GM23338 (cell line): ENCODE measurements around the gene INSRR. TPM values are rescaled to one million over a fixed set of nuclear protein-coding genes. Genes with fewer than 3 reads are reported as not detected.

Experiments
- ATAC-seq: fragments of 200-7000 bp; cut with Tn5 transposase; 3 replicates; pipeline ENCODE4 v1.9.1; 2020
- DNase-seq: peaks from one replicate; pipeline ENCODE4 v3.0.0-alpha.2; 2015; ENCODE audit warnings: low spot score
- H2AFZ ChIP-seq: fragments of 200-600 bp; sonication (generic); 2 replicates; pipeline ENCODE4 v1.8.0; 2016; ENCODE audit warnings: antibody characterized with exemption, mild to moderate bottlenecking, moderate library complexity
- H3F3A ChIP-seq: fragments of 200-600 bp; sonication (generic); replicated peaks from 2 replicates; pipeline ENCODE4 v1.8.0; 2017; ENCODE audit warnings: antibody characterized with exemption, mixed run types, low read depth
- H3K27ac ChIP-seq: fragments of 200-600 bp; sonication (generic); 2 replicates; pipeline ENCODE4 v1.6.1; 2016; ENCODE audit warnings: low read depth
- H3K27me3 ChIP-seq: fragments of 200-600 bp; sonication (generic); 2 replicates; pipeline ENCODE4 v1.8.0; 2016; ENCODE audit warnings: mild to moderate bottlenecking, mixed run types, moderate library complexity; ENCODE audit not compliant: insufficient read depth
- H3K36me3 ChIP-seq: fragments of 200-600 bp; sonication (generic); 2 replicates; pipeline ENCODE4 v1.8.0; 2016; ENCODE audit warnings: mild to moderate bottlenecking; ENCODE audit not compliant: insufficient read depth
- H3K4me1 ChIP-seq: fragments of 200-600 bp; sonication (generic); 2 replicates; pipeline ENCODE4 v1.8.0; 2016; ENCODE audit warnings: mild to moderate bottlenecking, moderate library complexity; ENCODE audit not compliant: insufficient read depth
- H3K4me2 ChIP-seq: fragments of 200-600 bp; sonication (generic); 2 replicates; pipeline ENCODE4 v1.7.1; 2017; ENCODE audit warnings: mixed run types
- H3K4me3 ChIP-seq: fragments of 200-600 bp; sonication (generic); 2 replicates; pipeline ENCODE4 v1.6.1; 2016; ENCODE audit warnings: mixed run types
- H3K79me2 ChIP-seq: fragments of 200-600 bp; sonication (generic); replicated peaks from 2 replicates; pipeline ENCODE4 v1.8.0; 2017; ENCODE audit warnings: mild to moderate bottlenecking; ENCODE audit not compliant: insufficient read depth
- H3K9me2 ChIP-seq: fragments of 200-600 bp; sonication (generic); 2 replicates; pipeline ENCODE4 v1.8.0; 2017; ENCODE audit not compliant: insufficient read depth
- H4K20me1 ChIP-seq: fragments of 200-600 bp; sonication (generic); replicated peaks from 2 replicates; pipeline ENCODE4 v1.8.0; 2017; ENCODE audit warnings: mild to moderate bottlenecking; ENCODE audit not compliant: insufficient read depth
- H3K27ac Mint-ChIP-seq: 2 replicates; pipeline ENCODE4 v1.8.0; 2020; ENCODE audit warnings: inconsistent platforms, mild to moderate bottlenecking, moderate library complexity, mixed read lengths
- H3K27me3 Mint-ChIP-seq: 3 replicates; pipeline ENCODE4 v1.8.0; 2022; ENCODE audit warnings: low read depth, mild to moderate bottlenecking, moderate library complexity, mixed read lengths, inconsistent platforms; ENCODE audit not compliant: insufficient read depth, poor library complexity
- H3K36me3 Mint-ChIP-seq: 3 replicates; pipeline ENCODE4 v1.8.0; 2021; ENCODE audit warnings: low read depth, mild to moderate bottlenecking, inconsistent platforms, moderate library complexity, mixed read lengths
- H3K4me1 Mint-ChIP-seq: 3 replicates; pipeline ENCODE4 v1.8.0; 2020; ENCODE audit warnings: mild to moderate bottlenecking, inconsistent platforms, mixed read lengths
- H3K4me3 Mint-ChIP-seq: 3 replicates; pipeline ENCODE4 v1.8.0; 2021; ENCODE audit warnings: moderate library complexity, mild to moderate bottlenecking, inconsistent platforms, mixed read lengths
- H3K9me3 Mint-ChIP-seq: 3 replicates; pipeline ENCODE4 v1.8.0; 2020; ENCODE audit warnings: moderate library complexity, mild to moderate bottlenecking, inconsistent platforms, mixed read lengths
- ETS1 ChIP-seq: IDR thresholded peaks from 2 replicates; pipeline ENCODE4 v1.6.1; 2016; ENCODE audit warnings: antibody characterized with exemption
- EZH2 ChIP-seq: fragments of 200-600 bp; sonication (generic); IDR thresholded peaks from one replicate; pipeline ENCODE4 v1.8.0; 2017; ENCODE audit warnings: antibody characterized with exemption, mild to moderate bottlenecking, low read depth; ENCODE audit not compliant: unreplicated experiment
- JUNB ChIP-seq: IDR thresholded peaks from one replicate; pipeline ENCODE4 v1.6.1; 2016; ENCODE audit warnings: antibody characterized with exemption; ENCODE audit not compliant: unreplicated experiment
- NANOG ChIP-seq: IDR thresholded peaks from 2 replicates; pipeline ENCODE4 v1.6.1; 2016; ENCODE audit warnings: antibody characterized with exemption, borderline replicate concordance
- POLR2AphosphoS5 ChIP-seq: IDR thresholded peaks from 2 replicates; pipeline ENCODE4 v1.6.1; 2016; ENCODE audit warnings: antibody characterized with exemption, low read depth
- REST ChIP-seq: IDR thresholded peaks from one replicate; pipeline ENCODE4 v1.6.1; 2018; ENCODE audit warnings: antibody characterized with exemption; ENCODE audit not compliant: unreplicated experiment
- STAT1 ChIP-seq: IDR thresholded peaks from one replicate; pipeline ENCODE4 v1.6.1; 2016; ENCODE audit warnings: antibody characterized with exemption; ENCODE audit not compliant: unreplicated experiment
- ZNF331 ChIP-seq: fragments of 250-450 bp; sonication (Bioruptor Pico); IDR thresholded peaks from 2 replicates; pipeline ENCODE4 v1.5.0; 2020; ENCODE audit warnings: low read depth, mild to moderate bottlenecking, moderate library complexity
- ZNF462 ChIP-seq: fragments of 250-450 bp; sonication (Bioruptor Pico); IDR thresholded peaks from 2 replicates; pipeline ENCODE4 v1.5.0; 2020; ENCODE audit warnings: mild to moderate bottlenecking, moderate library complexity
- polyA plus RNA-seq: library from polyadenylated mRNA; unstranded; fragments of >200 nt; fragmentation: Nextera tagmentation; extraction: Ambion mirVana; gene quantifications from 2 replicates; pipeline ENCODE4 v1.2.1, GENCODE V29; 2016
- total RNA-seq: library from RNA; depleted of rRNA; stranded (reverse); fragments of >200 nt; shearing (Covaris generic); gene quantifications from 2 replicates; pipeline ENCODE4 v1.2.3, GENCODE V29; 2014

INSRR gene
- total and polyA plus RNA-seq, 2 experiments from 2014 or later: not detected

GRCh38 chr1:156813298-156813697 is 45.6 kb downstream of the INSRR start:
- no peak overlapping the region for H3K27ac Mint-ChIP-seq
- no peak overlapping the region for H3K27ac ChIP-seq

More at GRCh38 chr1:156813298-156813697, 45.6 kb downstream of the INSRR start:
- no peak for ATAC-seq
- no peaks in the 10 kb centered on the region for H3K9me2 ChIP-seq
- no peaks in the 10 kb centered on the region for H3K79me2 ChIP-seq
- H3F3A ChIP-seq: 0 out of 2 replicates have a peak, but pooled peaks cover 14% of the 10 kb centered on the region
- no peaks in the 10 kb centered on the region for H3K36me3 ChIP-seq
- TF ChIP-seq REST: no peak
- TF ChIP-seq ETS1: no peak
- no peak for TF ChIP-seq JUNB
- TF ChIP-seq ZNF331 (CRISPR knock-in tag): no peak
- TF ChIP-seq NANOG: no peak
- TF ChIP-seq ZNF462 (CRISPR knock-in tag): no peak
- TF ChIP-seq EZH2: no peak
- no peak for TF ChIP-seq STAT1
- no peak for TF ChIP-seq POLR2AphosphoS5
- Mint-ChIP-seq H3K36me3 (no peaks in the 10 kb centered on the region; the same call in 2 of the 3 replicates), H3K4me3 (peak overlapping the region; percentile 67), H3K27me3 (peaks cover 49% of the 10 kb centered on the region), H3K9me3 (no peaks in the 10 kb centered on the region), H3K4me1 (peaks cover 31% of the 10 kb centered on the region)
- H2AFZ ChIP-seq: peak overlapping the region; percentile 98
- DNase-seq: no peak
- peaks cover 49% of the 10 kb centered on the region for H3K27me3 ChIP-seq
- H4K20me1 ChIP-seq: peaks cover 4% of the 10 kb centered on the region; the same call in 1 of the 2 replicates
- peaks cover 15% of the 10 kb centered on the region for H3K4me1 ChIP-seq
- H3K4me3 ChIP-seq: peak overlapping the region; percentile 64
- H3K4me2 ChIP-seq: peak overlapping the region; percentile 90
